ENCODE data around the gene EME2.

The EME2 gene

DNA sequence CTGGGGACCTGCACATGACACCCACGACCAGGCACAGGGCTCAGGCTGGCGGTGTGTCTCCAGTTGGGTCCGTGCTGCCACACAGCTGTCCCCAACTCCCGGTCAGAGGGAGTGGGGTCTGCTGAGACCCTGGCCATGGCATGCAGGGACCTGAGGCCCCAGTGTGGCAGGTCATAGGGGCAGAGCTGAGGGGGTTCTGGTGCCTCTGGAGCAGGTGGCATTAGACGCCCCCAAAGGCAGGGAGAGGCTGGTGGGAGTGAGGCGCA lies 14.4 kb downstream of the EME2 start:
- Histone ChIP-seq H3K9me3 (ENCODE audit: insufficient read depth, low read length) (no peaks in the 10 kb centered on the region), H3K9ac (ENCODE audit: insufficient read length, low read depth) (no peak overlapping the region), H3K27me3 (ENCODE audit: insufficient read depth, insufficient read length) (no peaks in the 10 kb centered on the region), H3K4me1 (ENCODE audit: insufficient read depth, insufficient read length) (peaks cover 2% of the 10 kb centered on the region), H3K4me3 (ENCODE audit: insufficient read length, low read depth) (no peak overlapping the region), H3K36me3 (ENCODE audit: insufficient read depth, insufficient read length, low read length) (peaks cover 79% of the 10 kb centered on the region)
- no peak for TF ChIP-seq YY1 (IDR thresholded peaks at IDR 0.05; ENCODE audit: insufficient read depth, insufficient read length)
- TF ChIP-seq ZNF274 (IDR thresholded peaks at IDR 0.05; ENCODE audit: low read depth, low read length) = no peak
- TF ChIP-seq SUZ12 (IDR thresholded peaks at IDR 0.05; ENCODE audit: extremely low read depth, insufficient read depth, insufficient read length) = no peak
- no peak for DNase-seq (ENCODE audit: low read depth, low spot score)

DNA sequence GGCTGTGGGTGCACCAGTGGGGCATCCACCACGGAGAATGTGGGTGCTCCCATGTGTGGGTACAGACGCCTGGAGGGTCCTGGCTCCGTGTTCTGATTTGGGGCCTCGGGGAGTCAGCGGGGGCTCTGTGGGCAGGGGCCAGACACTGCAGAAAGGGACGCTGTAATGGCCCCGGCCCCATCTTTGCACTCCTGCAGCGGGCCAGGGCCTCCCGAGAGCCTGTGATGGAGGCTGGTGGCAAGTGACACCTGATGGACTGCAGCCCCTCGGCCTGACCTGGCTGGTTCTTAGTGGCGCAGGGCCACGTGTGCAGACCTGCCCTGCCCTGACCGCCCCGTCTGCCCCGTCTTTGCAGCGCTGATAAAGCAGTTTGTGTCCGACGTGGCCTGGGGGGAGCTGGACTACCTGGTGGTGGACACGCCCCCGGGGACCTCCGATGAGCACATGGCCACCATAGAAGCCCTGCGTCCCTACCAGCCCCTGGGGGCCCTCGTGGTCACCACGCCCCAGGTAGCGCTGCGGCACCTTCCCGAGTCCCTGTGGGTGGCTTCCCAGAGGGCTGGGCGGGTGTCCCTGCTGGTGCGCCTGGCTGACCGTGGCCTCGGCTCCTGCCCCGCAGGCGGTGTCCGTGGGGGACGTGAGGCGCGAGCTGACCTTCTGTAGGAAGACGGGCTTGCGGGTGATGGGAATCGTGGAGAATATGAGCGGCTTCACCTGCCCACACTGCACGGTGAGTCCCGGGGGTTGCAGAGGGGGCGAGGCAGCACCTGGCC lies 14.9 kb downstream of the EME2 start:
- DNase-seq (ENCODE audit: low read depth, low spot score) = no peak
- H3K4me3 ChIP-seq (ENCODE audit: insufficient read length, low read depth) = no peak overlapping the region
- H3K27me3 ChIP-seq (ENCODE audit: insufficient read depth, insufficient read length) = no peaks in the 10 kb centered on the region
- H3K9ac ChIP-seq (ENCODE audit: insufficient read length, low read depth) = no peak overlapping the region
- H3K4me1 ChIP-seq (ENCODE audit: insufficient read depth, insufficient read length) = peaks cover 2% of the 10 kb centered on the region
- H3K9me3 ChIP-seq (ENCODE audit: insufficient read depth, low read length) = no peaks in the 10 kb centered on the region
- peaks cover 84% of the 10 kb centered on the region for H3K36me3 ChIP-seq (ENCODE audit: insufficient read depth, insufficient read length, low read length)
- no peak for TF ChIP-seq YY1 (IDR thresholded peaks at IDR 0.05; ENCODE audit: insufficient read depth, insufficient read length)
- no peak for TF ChIP-seq ZNF274 (IDR thresholded peaks at IDR 0.05; ENCODE audit: low read depth, low read length)
- no peak for TF ChIP-seq SUZ12 (IDR thresholded peaks at IDR 0.05; ENCODE audit: extremely low read depth, insufficient read depth, insufficient read length)

DNA sequence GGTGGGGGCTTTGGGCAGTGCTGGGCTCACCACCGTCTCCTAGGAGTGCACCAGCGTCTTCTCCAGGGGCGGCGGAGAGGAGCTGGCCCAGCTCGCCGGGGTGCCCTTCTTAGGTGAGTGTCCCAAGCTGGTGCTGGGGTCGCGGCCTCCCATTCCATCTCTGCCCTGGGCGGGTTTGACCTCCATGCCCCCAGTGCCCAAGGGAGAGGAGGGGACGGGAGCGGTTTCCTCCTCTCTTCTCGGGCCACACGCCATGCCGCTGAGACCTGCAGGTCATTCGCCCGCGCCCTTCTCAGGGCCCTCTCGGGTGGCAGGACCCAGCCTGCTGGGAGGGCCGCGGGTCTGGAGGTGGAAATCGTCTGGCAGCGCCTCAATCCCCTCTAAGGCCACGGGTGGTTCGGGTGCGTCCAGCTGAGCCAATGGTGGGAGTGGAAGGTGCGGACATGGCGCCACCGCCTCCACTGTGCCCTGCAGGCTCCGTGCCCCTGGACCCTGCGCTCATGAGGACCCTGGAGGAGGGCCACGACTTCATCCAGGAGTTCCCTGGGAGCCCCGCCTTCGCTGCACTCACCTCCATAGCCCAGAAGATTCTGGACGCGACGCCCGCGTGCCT lies 15.6 kb downstream of the EME2 start:
- Histone ChIP-seq H3K9me3 (ENCODE audit: insufficient read depth, low read length) (no peaks in the 10 kb centered on the region), H3K4me3 (ENCODE audit: insufficient read length, low read depth) (no peak overlapping the region), H3K27me3 (ENCODE audit: insufficient read depth, insufficient read length) (no peaks in the 10 kb centered on the region), H3K4me1 (ENCODE audit: insufficient read depth, insufficient read length) (peaks cover 2% of the 10 kb centered on the region), H3K9ac (ENCODE audit: insufficient read length, low read depth) (no peak overlapping the region), H3K36me3 (ENCODE audit: insufficient read depth, insufficient read length, low read length) (peaks cover 86% of the 10 kb centered on the region)
- no peak for DNase-seq (ENCODE audit: low read depth, low spot score)
- TF ChIP-seq SUZ12 (IDR thresholded peaks at IDR 0.05; ENCODE audit: extremely low read depth, insufficient read depth, insufficient read length) (no peak), ZNF274 (IDR thresholded peaks at IDR 0.05; ENCODE audit: low read depth, low read length) (no peak), YY1 (IDR thresholded peaks at IDR 0.05; ENCODE audit: insufficient read depth, insufficient read length) (no peak)

DNA sequence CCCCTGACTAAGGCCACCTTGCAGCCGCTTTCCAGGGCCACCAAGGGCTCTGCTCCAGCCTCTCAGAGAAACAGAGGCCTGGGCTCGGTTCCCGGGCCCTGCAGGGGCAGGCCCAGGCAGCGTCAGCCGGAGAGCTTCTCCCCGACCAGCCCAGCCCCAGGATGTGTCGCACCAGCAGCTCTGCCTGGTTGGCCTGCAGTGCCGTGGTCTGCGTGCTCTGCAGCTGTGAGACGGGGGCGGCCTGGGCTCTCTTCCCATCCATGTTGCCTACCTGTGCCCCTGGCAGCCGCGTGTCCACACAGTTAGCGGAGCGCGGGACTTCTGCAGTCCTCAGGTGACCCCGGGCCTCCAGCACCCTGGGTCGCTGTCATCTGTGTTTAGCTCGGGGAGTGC lies 16.1 kb downstream of the EME2 start:
- Histone ChIP-seq H3K27me3 (ENCODE audit: insufficient read depth, insufficient read length) (no peaks in the 10 kb centered on the region), H3K9ac (ENCODE audit: insufficient read length, low read depth) (no peak overlapping the region), H3K36me3 (ENCODE audit: insufficient read depth, insufficient read length, low read length) (peaks cover 86% of the 10 kb centered on the region), H3K4me1 (ENCODE audit: insufficient read depth, insufficient read length) (peaks cover 2% of the 10 kb centered on the region), H3K9me3 (ENCODE audit: insufficient read depth, low read length) (no peaks in the 10 kb centered on the region), H3K4me3 (ENCODE audit: insufficient read length, low read depth) (no peak overlapping the region)
- TF ChIP-seq YY1 (IDR thresholded peaks at IDR 0.05; ENCODE audit: insufficient read depth, insufficient read length) (no peak), SUZ12 (IDR thresholded peaks at IDR 0.05; ENCODE audit: extremely low read depth, insufficient read depth, insufficient read length) (no peak)
- no peak for DNase-seq (ENCODE audit: low read depth, low spot score)

- Histone ChIP-seq H3K36me3 (ENCODE audit: insufficient read depth, insufficient read length, low read length) (peaks cover 80% of the 10 kb centered on the region), H3K9me3 (ENCODE audit: insufficient read depth, low read length) (no peaks in the 10 kb centered on the region)
Observed at GRCh38 chr16:1789643-1790045, 17.0 kb downstream of the EME2 start.

GRCh38 chr16:1790261-1790610 lies 17.6 kb downstream of the EME2 start:
- Histone ChIP-seq H3K36me3 (ENCODE audit: insufficient read depth, insufficient read length, low read length) (peaks cover 74% of the 10 kb centered on the region), H3K4me1 (ENCODE audit: insufficient read depth, insufficient read length) (peaks cover 2% of the 10 kb centered on the region), H3K4me3 (ENCODE audit: insufficient read length, low read depth) (no peak overlapping the region), H3K27me3 (ENCODE audit: insufficient read depth, insufficient read length) (no peaks in the 10 kb centered on the region), H3K9ac (ENCODE audit: insufficient read length, low read depth) (no peak overlapping the region), H3K9me3 (ENCODE audit: insufficient read depth, low read length) (no peaks in the 10 kb centered on the region; the same call in 1 of the 2 replicates)
- TF ChIP-seq SUZ12 (IDR thresholded peaks at IDR 0.05; ENCODE audit: extremely low read depth, insufficient read depth, insufficient read length) = no peak
- no peak for TF ChIP-seq ZNF274 (IDR thresholded peaks at IDR 0.05; ENCODE audit: low read depth, low read length)
- TF ChIP-seq YY1 (IDR thresholded peaks at IDR 0.05; ENCODE audit: insufficient read depth, insufficient read length) = no peak
- DNase-seq (ENCODE audit: low read depth, low spot score) = no peak

More at GRCh38 chr16:1789643-1790045, 17.0 kb downstream of the EME2 start:
- Histone ChIP-seq H3K9ac (ENCODE audit: insufficient read length, low read depth) (no peak overlapping the region), H3K27me3 (ENCODE audit: insufficient read depth, insufficient read length) (no peaks in the 10 kb centered on the region), H3K4me1 (ENCODE audit: insufficient read depth, insufficient read length) (peaks cover 4% of the 10 kb centered on the region), H3K4me3 (ENCODE audit: insufficient read length, low read depth) (no peak overlapping the region)
- no peak for DNase-seq (ENCODE audit: low read depth, low spot score)
- TF ChIP-seq SUZ12 (IDR thresholded peaks at IDR 0.05; ENCODE audit: extremely low read depth, insufficient read depth, insufficient read length) (no peak), ZNF274 (IDR thresholded peaks at IDR 0.05; ENCODE audit: low read depth, low read length) (no peak), YY1 (IDR thresholded peaks at IDR 0.05; ENCODE audit: insufficient read depth, insufficient read length) (no peak)

GRCh38 chr16:1790611-1791255 lies 18.1 kb downstream of the EME2 start:
- TF ChIP-seq YY1 (IDR thresholded peaks at IDR 0.05; ENCODE audit: insufficient read depth, insufficient read length) (no peak), ZNF274 (IDR thresholded peaks at IDR 0.05; ENCODE audit: low read depth, low read length) (no peak), SUZ12 (IDR thresholded peaks at IDR 0.05; ENCODE audit: extremely low read depth, insufficient read depth, insufficient read length) (no peak)
- no peaks in the 10 kb centered on the region for H3K27me3 ChIP-seq (ENCODE audit: insufficient read depth, insufficient read length)
- H3K9me3 ChIP-seq (ENCODE audit: insufficient read depth, low read length) = no peaks in the 10 kb centered on the region; the same call in 1 of the 2 replicates
- H3K36me3 ChIP-seq (ENCODE audit: insufficient read depth, insufficient read length, low read length) = peaks cover 69% of the 10 kb centered on the region
- peaks cover 2% of the 10 kb centered on the region for H3K4me1 ChIP-seq (ENCODE audit: insufficient read depth, insufficient read length)
- no peak for DNase-seq (ENCODE audit: low read depth, low spot score)
- H3K9ac ChIP-seq (ENCODE audit: insufficient read length, low read depth) = no peak overlapping the region
- no peak overlapping the region for H3K4me3 ChIP-seq (ENCODE audit: insufficient read length, low read depth)
